Measurements from ENCODE around the gene CACNA2D3.
"Not testable (repeated sequence)": the region's sequence is repeated elsewhere in the genome, so short reads cannot be mapped to it uniquely, and the experiment has no call there.

GRCh38 chr3:55111906-55112305 is 989.6 kb downstream of the CACNA2D3 start:
- not testable (repeated sequence) for TF ChIP-seq CTCF (IDR thresholded peaks at IDR 0.05; ENCODE audit: low read length); EZH2 (optimal IDR thresholded peaks at IDR 0.05; ENCODE audit: low read depth, low read length); EZH2phosphoT487 (IDR thresholded peaks at IDR 0.05; ENCODE audit: low read length)
